ENCODE results near the gene GLYATL3.

Gene GLYATL3

GRCh38 chr6:49552596-49552995 is 52.9 kb downstream of the GLYATL3 start:
- Histone ChIP-seq H4K20me1 (ENCODE audit: insufficient read depth) (no peaks in the 10 kb centered on the region), H3K4me2 (peak overlapping the region; percentile 86; the same call in 1 of the 2 replicates), H3K79me2 (ENCODE audit: insufficient read depth, low read depth) (no peaks in the 10 kb centered on the region), H3K9ac (no peak overlapping the region), H3K27ac (no peak overlapping the region), H3K4me3 (IDR thresholded peaks at IDR 0.05; ENCODE audit: insufficient read depth, low read depth, low read length) (no peak overlapping the region), H3K27me3 (ENCODE audit: insufficient read depth, low read depth) (no peaks in the 10 kb centered on the region), H3K36me3 (ENCODE audit: insufficient read depth) (no peaks in the 10 kb centered on the region), H3K4me1 (ENCODE audit: low read depth, poor library complexity, severe bottlenecking) (no peaks in the 10 kb centered on the region), H2AFZ (ENCODE audit: low read depth) (no peak overlapping the region)
- no peak for TF ChIP-seq CTCF (conservative IDR thresholded peaks at IDR 0.05; ENCODE audit: low read depth, low read length)

GRCh38 chr6:49553384-49553783 is 53.7 kb downstream of the GLYATL3 start:
- no peak overlapping the region for H3K9ac ChIP-seq
- no peaks in the 10 kb centered on the region for H3K4me1 ChIP-seq (ENCODE audit: low read depth, poor library complexity, severe bottlenecking)
- H3K4me2 ChIP-seq: no peak overlapping the region
- H4K20me1 ChIP-seq (ENCODE audit: insufficient read depth): no peaks in the 10 kb centered on the region
- no peak for TF ChIP-seq CTCF (conservative IDR thresholded peaks at IDR 0.05; ENCODE audit: low read depth, low read length)
- no peaks in the 10 kb centered on the region for H3K36me3 ChIP-seq (ENCODE audit: insufficient read depth)
- H3K4me3 ChIP-seq (IDR thresholded peaks at IDR 0.05; ENCODE audit: insufficient read depth, low read depth, low read length): no peak overlapping the region
- H3K27me3 ChIP-seq (ENCODE audit: insufficient read depth, low read depth): no peaks in the 10 kb centered on the region
- H3K27ac ChIP-seq: no peak overlapping the region
- no peaks in the 10 kb centered on the region for H3K79me2 ChIP-seq (ENCODE audit: insufficient read depth, low read depth)
- no peak overlapping the region for H2AFZ ChIP-seq (ENCODE audit: low read depth)

GRCh38 chr6:49555951-49556350 is 56.2 kb downstream of the GLYATL3 start:
- Histone ChIP-seq H3K4me3 (IDR thresholded peaks at IDR 0.05; ENCODE audit: insufficient read depth, low read depth, low read length) (no peak overlapping the region), H3K36me3 (ENCODE audit: insufficient read depth) (no peaks in the 10 kb centered on the region), H3K79me2 (ENCODE audit: insufficient read depth, low read depth) (no peaks in the 10 kb centered on the region), H3K9ac (no peak overlapping the region), H4K20me1 (ENCODE audit: insufficient read depth) (no peaks in the 10 kb centered on the region), H3K27ac (no peak overlapping the region), H3K4me1 (ENCODE audit: low read depth, poor library complexity, severe bottlenecking) (no peaks in the 10 kb centered on the region), H2AFZ (ENCODE audit: low read depth) (no peak overlapping the region), H3K4me2 (no peak overlapping the region), H3K27me3 (ENCODE audit: insufficient read depth, low read depth) (no peaks in the 10 kb centered on the region)
- no peak for TF ChIP-seq CTCF (conservative IDR thresholded peaks at IDR 0.05; ENCODE audit: low read depth, low read length)

GRCh38 chr6:49556429-49556837 is 56.7 kb downstream of the GLYATL3 start:
- no peak overlapping the region for H2AFZ ChIP-seq (ENCODE audit: low read depth)

More at GRCh38 chr6:49556429-49556837, 56.7 kb downstream of the GLYATL3 start:
- H3K4me3 ChIP-seq (IDR thresholded peaks at IDR 0.05; ENCODE audit: insufficient read depth, low read depth, low read length): no peak overlapping the region
- H3K27ac ChIP-seq: no peak overlapping the region
- H3K36me3 ChIP-seq (ENCODE audit: insufficient read depth): no peaks in the 10 kb centered on the region
- no peaks in the 10 kb centered on the region for H3K79me2 ChIP-seq (ENCODE audit: insufficient read depth, low read depth)
- no peak overlapping the region for H3K9ac ChIP-seq
- no peaks in the 10 kb centered on the region for H3K27me3 ChIP-seq (ENCODE audit: insufficient read depth, low read depth)
- TF ChIP-seq CTCF (conservative IDR thresholded peaks at IDR 0.05; ENCODE audit: low read depth, low read length): no peak
- no peak overlapping the region for H3K4me2 ChIP-seq
- H3K4me1 ChIP-seq (ENCODE audit: low read depth, poor library complexity, severe bottlenecking): no peaks in the 10 kb centered on the region
- no peaks in the 10 kb centered on the region for H4K20me1 ChIP-seq (ENCODE audit: insufficient read depth)
